Stimulated activated CD4-positive, alpha-beta T cell treated with anti-CD3 and anti-CD28 coated beads, Interleukin-12 subunit alpha, Interleukin-12 subunit beta, amount 100 ng/mL, for 48 hours (primary cell): ENCODE results near the gene MYF6.

Source experiments
- DNase-seq, 3 donors: peaks; one replicate each; pipeline ENCODE4 v3.0.0-alpha.2; 2020; ENCODE audit warnings: low read depth in 2 of 3, low spot score in 1 of 3

MYF6 gene

GRCh38 chr12:80704420-80704819, 3.0 kb upstream of the MYF6 start:
- DNase-seq = no peak

GRCh38 chr12:80707830-80708258, 410 bp downstream of the MYF6 start:
- no peak for DNase-seq

- no peak for DNase-seq
Measured at GRCh38 chr12:80708259-80708974, 983 bp downstream of the MYF6 start.

GRCh38 chr12:80708975-80709328, 1.5 kb downstream of the MYF6 start:
- no peak for DNase-seq

GRCh38 chr12:80709811-80710726, 2.6 kb downstream of the MYF6 start:
- no peak for DNase-seq

- DNase-seq = no peak
Measured at GRCh38 chr12:80710727-80711449, 3.5 kb downstream of the MYF6 start.

GRCh38 chr12:80711866-80712265, 4.4 kb downstream of the MYF6 start:
- DNase-seq = no peak

- DNase-seq = no peak
Measured at GRCh38 chr12:80712866-80713265, 5.4 kb downstream of the MYF6 start.

GRCh38 chr12:80713419-80713818, 6.0 kb downstream of the MYF6 start:
- no peak for DNase-seq

GRCh38 chr12:80714055-80714454, 6.6 kb downstream of the MYF6 start:
- no peak for DNase-seq

GRCh38 chr12:80714846-80715245, 7.4 kb downstream of the MYF6 start:
- no peak for DNase-seq

GRCh38 chr12:80715713-80716249, 8.3 kb downstream of the MYF6 start:
- DNase-seq = no peak

- no peak for DNase-seq
Measured at GRCh38 chr12:80716696-80717469, 9.4 kb downstream of the MYF6 start, which contains the start of gene MYF5. Gene MYF5 (plus strand): TSS chr12:80716912. CDS start chr12:80717064, 152 bp downstream.

- DNase-seq = no peak
Measured at GRCh38 chr12:80717856-80718255, 10.4 kb downstream of the MYF6 start.

GRCh38 chr12:80720516-80720915, 13.1 kb downstream of the MYF6 start:
- no peak for DNase-seq

GRCh38 chr12:80721326-80721725, 13.9 kb downstream of the MYF6 start:
- no peak for DNase-seq

- no peak for DNase-seq
Measured at GRCh38 chr12:80745851-80746505, 38.5 kb downstream of the MYF6 start.

GRCh38 chr12:80747800-80748199, 40.4 kb downstream of the MYF6 start:
- no peak for DNase-seq

- no peak for DNase-seq
Measured at GRCh38 chr12:80749456-80749855, 42.0 kb downstream of the MYF6 start.

GRCh38 chr12:80752464-80752863, 45.0 kb downstream of the MYF6 start:
- DNase-seq = no peak
